Stimulated activated CD4-positive, alpha-beta T cell treated with anti-CD3 and anti-CD28 coated beads, TNF-alpha, amount 100 ng/mL, for 1 hour (primary cell): Measurements from ENCODE around the gene PAIP2.
"Not testable (repeated sequence)": the region's sequence is repeated elsewhere in the genome, so short reads cannot be mapped to it uniquely, and the experiment has no call there.

Source experiments
- DNase-seq, 3 donors: peaks; one replicate each; pipeline ENCODE4 v3.0.0-alpha.2; 2020; ENCODE audit warnings: low read depth in 3 of 3, low spot score in 1 of 3

The PAIP2 gene

GRCh38 chr5:139314276-139314675, 27.4 kb upstream of the PAIP2 start:
- DNase-seq: no peak

GRCh38 chr5:139315056-139315615, 26.5 kb upstream of the PAIP2 start:
- no peak for DNase-seq

GRCh38 chr5:139335811-139336210, 5.8 kb upstream of the PAIP2 start:
- no peak for DNase-seq

- no peak for DNase-seq
These were observed 1.6 kb upstream of the PAIP2 start for GRCh38 chr5:139340051-139340450.

- no peak for DNase-seq
These were observed 416 bp upstream of the PAIP2 start for GRCh38 chr5:139341187-139341688.

- peak in 1 of 3 donors; percentile 58 for DNase-seq
These were observed 719 bp downstream of the PAIP2 start for GRCh38 chr5:139342423-139342723.

- DNase-seq: no peak
These were observed 1.8 kb downstream of the PAIP2 start for GRCh38 chr5:139343476-139343875.

GRCh38 chr5:139344177-139344576, 2.5 kb downstream of the PAIP2 start:
- no peak for DNase-seq

GRCh38 chr5:139345442-139345841, 3.8 kb downstream of the PAIP2 start:
- DNase-seq: not testable (repeated sequence)

- DNase-seq: not testable (repeated sequence)
These were observed 6.2 kb downstream of the PAIP2 start for GRCh38 chr5:139347863-139348262.

- no peak for DNase-seq
These were observed 12.5 kb downstream of the PAIP2 start for GRCh38 chr5:139354186-139354585.

- DNase-seq: not testable (repeated sequence)
These were observed 14.2 kb downstream of the PAIP2 start for GRCh38 chr5:139355900-139356299.

GRCh38 chr5:139358064-139358463, 16.4 kb downstream of the PAIP2 start:
- DNase-seq: no peak

- no peak for DNase-seq
These were observed 18.7 kb downstream of the PAIP2 start for GRCh38 chr5:139360384-139360783.

- DNase-seq: no peak
These were observed 20.3 kb downstream of the PAIP2 start for GRCh38 chr5:139361835-139362429.

GRCh38 chr5:139363937-139364336, 22.3 kb downstream of the PAIP2 start:
- no peak for DNase-seq

- no peak for DNase-seq
These were observed 22.8 kb downstream of the PAIP2 start for GRCh38 chr5:139364466-139364865.

GRCh38 chr5:139368613-139369012, 27.0 kb downstream of the PAIP2 start:
- DNase-seq: no peak

- DNase-seq: no peak
These were observed 27.5 kb downstream of the PAIP2 start for GRCh38 chr5:139369181-139369580.

GRCh38 chr5:139371482-139372435, 30.1 kb downstream of the PAIP2 start:
- no peak for DNase-seq

- DNase-seq: no peak
These were observed 33.3 kb downstream of the PAIP2 start for GRCh38 chr5:139374909-139375308.

GRCh38 chr5:139376364-139376763, 34.7 kb downstream of the PAIP2 start:
- no peak for DNase-seq
